ENCODE data around the gene TAPBPL. TPM values are rescaled to one million over a fixed set of nuclear protein-coding genes. Genes with fewer than 3 reads are reported as not detected.

The TAPBPL gene
- total RNA-seq (10 to 100 TPM; 20.2 to 27.5 (median 26.9) TPM), polyA plus RNA-seq (10 to 100 TPM; 14.4 to 36.0 (median 17.1) TPM)

GRCh38 chr12:6451348-6452244, at the start of gene TAPBPL:
Gene TAPBPL, plus strand, starts transcription at chr12:6452042. Its CDS starts 207 bp downstream, at chr12:6452249.
- intact Hi-C loops (cut with DNase I) = loop anchor here (2.0 to 5.0 kb wide), 4 partner anchors 19 to 129 kb away; partner anchors contain the start of gene VAMP1
- H3K9me3 ChIP-seq = no peaks in the 10 kb centered on the region
- H3K36me3 ChIP-seq = peaks cover 0 to 31% (median 13%) of the 10 kb centered on the region in 4 donors
- peak; percentile 83 to 84 for TF ChIP-seq POLR2A (IDR thresholded peaks at IDR 0.05)
- TF ChIP-seq POLR2AphosphoS5 (IDR thresholded peaks at IDR 0.05) = peak; percentile 84 to 93 (median 90)
- TF ChIP-seq EP300 (IDR thresholded peaks at IDR 0.05) = peak in 1 of 4 donors; percentile 9
- TF ChIP-seq CTCF (IDR thresholded peaks at IDR 0.05) = no peak
- peaks cover 0 to 43% (median 37%) of the 10 kb centered on the region in 4 donors for H3K4me1 ChIP-seq
- H3K4me3 ChIP-seq = peak within 1 kb of the TSS; percentile 53 to 80 (median 60)
- WGBS, 2 donors = 1% methylated on average over 27 of the region's 27 CpGs
- H3K27ac ChIP-seq = peak within 1 kb of the TSS; percentile 90 to 98 (median 94)
- peak; percentile 93 for DNase-seq
- no peaks in the 10 kb centered on the region for H3K27me3 ChIP-seq

GRCh38 chr12:6404390-6404789, 47.5 kb upstream of the TAPBPL start:
- intact Hi-C loops (cut with DNase I) = no loop called here
- TF ChIP-seq POLR2AphosphoS5 (IDR thresholded peaks at IDR 0.05) = no peak
- TF ChIP-seq POLR2A (IDR thresholded peaks at IDR 0.05) = no peak
- no peak for TF ChIP-seq EP300 (IDR thresholded peaks at IDR 0.05)
- no peak for TF ChIP-seq CTCF (IDR thresholded peaks at IDR 0.05)
- Histone ChIP-seq H3K4me3 (no peak overlapping the region), H3K36me3 (peaks cover 0 to 6% (median 0%) of the 10 kb centered on the region in 4 donors), H3K4me1 (no peaks in the 10 kb centered on the region), H3K27me3 (no peaks in the 10 kb centered on the region), H3K27ac (no peak overlapping the region), H3K9me3 (peaks cover 0 to 1% (median 0%) of the 10 kb centered on the region in 4 donors)
- no peak for DNase-seq
- 87 to 97% methylated on average over 5 of the region's 5 CpGs for WGBS, 2 donors

DNA sequence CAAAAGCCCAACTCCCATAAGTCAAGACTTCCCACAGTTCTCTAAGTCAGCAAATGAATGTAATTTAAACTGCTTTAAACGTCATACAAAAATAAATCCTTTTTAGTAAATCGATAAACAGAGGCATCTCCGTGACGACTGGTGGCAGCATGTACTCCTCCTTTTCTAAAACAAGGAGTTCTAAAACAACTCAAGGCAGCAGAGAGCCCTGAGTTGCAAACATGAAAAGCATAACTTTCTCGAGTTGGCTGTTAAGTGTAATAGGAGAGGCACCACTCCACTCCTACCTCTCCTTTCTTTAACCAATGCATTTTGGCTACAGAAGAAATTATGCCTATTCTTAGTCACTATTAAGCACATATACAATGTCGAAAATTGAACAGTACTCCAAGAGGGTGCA, 45.9 kb upstream of the TAPBPL start:
- 46 to 77% methylated on average over 6 of the region's 6 CpGs for WGBS, 2 donors
- H3K4me1 ChIP-seq = no peaks in the 10 kb centered on the region
- no peak overlapping the region for H3K27ac ChIP-seq
- TF ChIP-seq CTCF (IDR thresholded peaks at IDR 0.05) (no peak), EP300 (IDR thresholded peaks at IDR 0.05) (no peak), POLR2A (IDR thresholded peaks at IDR 0.05) (no peak), POLR2AphosphoS5 (IDR thresholded peaks at IDR 0.05) (no peak)
- H3K27me3 ChIP-seq = no peaks in the 10 kb centered on the region
- H3K9me3 ChIP-seq = peaks cover 0 to 1% (median 0%) of the 10 kb centered on the region in 4 donors
- H3K36me3 ChIP-seq = no peaks in the 10 kb centered on the region
- intact Hi-C loops (cut with DNase I) = no loop called here
- no peak for DNase-seq
- H3K4me3 ChIP-seq = no peak overlapping the region

GRCh38 chr12:6407236-6407954, 44.4 kb upstream of the TAPBPL start:
- Histone ChIP-seq H3K9me3 (peaks cover 0 to 1% (median 0%) of the 10 kb centered on the region in 4 donors), H3K4me3 (no peak overlapping the region), H3K27me3 (no peaks in the 10 kb centered on the region), H3K27ac (no peak overlapping the region), H3K36me3 (no peaks in the 10 kb centered on the region), H3K4me1 (no peaks in the 10 kb centered on the region)
- TF ChIP-seq CTCF (IDR thresholded peaks at IDR 0.05) (no peak), POLR2AphosphoS5 (IDR thresholded peaks at IDR 0.05) (no peak), POLR2A (IDR thresholded peaks at IDR 0.05) (no peak), EP300 (IDR thresholded peaks at IDR 0.05) (no peak)
- intact Hi-C loops (cut with DNase I) = no loop called here
- DNase-seq = no peak
- WGBS, 2 donors = 94% methylated on average over 10 of the region's 10 CpGs

Measured in sigmoid colon (tissue), 7 donors.